SU-DHL-6 (cell line): Measurements from ENCODE around the gene RNF17.

Experiments used
- EZH2phosphoT487 ChIP-seq: fragments of 200-600 bp; sonication (generic), shearing (Covaris generic); conservative IDR thresholded peaks from 2 replicates; pipeline ENCODE4 v1.6.1; 2018; ENCODE audit warnings: mild to moderate bottlenecking, antibody characterized with exemption, low read length, moderate library complexity, mixed read lengths
- TF ChIP-seq, protein P1 (sequence below): fragments of 200-600 bp; sonication (generic); IDR thresholded peaks from one replicate; pipeline ENCODE4 v1.5.1; 2017; ENCODE audit warnings: antibody characterized with exemption, mild to moderate bottlenecking, low read length, moderate library complexity; ENCODE audit not compliant: insufficient read depth, poor library complexity, severe bottlenecking

DNA sequence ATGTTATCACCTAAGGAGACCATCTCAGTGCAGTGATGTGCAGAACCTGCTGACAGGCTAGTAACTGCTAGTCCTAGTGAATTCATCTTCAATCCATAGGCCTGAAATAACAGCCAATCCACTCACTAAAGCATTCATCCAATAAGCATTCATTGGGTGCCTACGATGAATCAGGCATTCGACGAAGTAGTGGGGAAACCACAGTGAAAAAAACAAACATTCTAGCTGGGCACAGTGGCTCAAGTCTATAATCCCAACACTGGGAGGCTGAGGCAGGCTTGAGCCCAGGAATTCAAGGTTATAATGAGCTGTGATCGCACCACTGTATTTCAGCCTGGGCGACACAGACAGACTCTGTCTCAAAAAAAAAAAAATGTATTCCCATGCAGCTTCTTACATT lies 135.6 kb downstream of the RNF17 start:
- no peak for TF ChIP-seq EZH2phosphoT487
- TF ChIP-seq, protein P1, sequence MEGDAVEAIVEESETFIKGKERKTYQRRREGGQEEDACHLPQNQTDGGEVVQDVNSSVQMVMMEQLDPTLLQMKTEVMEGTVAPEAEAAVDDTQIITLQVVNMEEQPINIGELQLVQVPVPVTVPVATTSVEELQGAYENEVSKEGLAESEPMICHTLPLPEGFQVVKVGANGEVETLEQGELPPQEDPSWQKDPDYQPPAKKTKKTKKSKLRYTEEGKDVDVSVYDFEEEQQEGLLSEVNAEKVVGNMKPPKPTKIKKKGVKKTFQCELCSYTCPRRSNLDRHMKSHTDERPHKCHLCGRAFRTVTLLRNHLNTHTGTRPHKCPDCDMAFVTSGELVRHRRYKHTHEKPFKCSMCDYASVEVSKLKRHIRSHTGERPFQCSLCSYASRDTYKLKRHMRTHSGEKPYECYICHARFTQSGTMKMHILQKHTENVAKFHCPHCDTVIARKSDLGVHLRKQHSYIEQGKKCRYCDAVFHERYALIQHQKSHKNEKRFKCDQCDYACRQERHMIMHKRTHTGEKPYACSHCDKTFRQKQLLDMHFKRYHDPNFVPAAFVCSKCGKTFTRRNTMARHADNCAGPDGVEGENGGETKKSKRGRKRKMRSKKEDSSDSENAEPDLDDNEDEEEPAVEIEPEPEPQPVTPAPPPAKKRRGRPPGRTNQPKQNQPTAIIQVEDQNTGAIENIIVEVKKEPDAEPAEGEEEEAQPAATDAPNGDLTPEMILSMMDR = no peak
